PFSK-1 (cell line): ENCODE data around the gene PTCH1.

Experiments used
- FOXP2 ChIP-seq: optimal IDR thresholded peaks from 2 replicates; pipeline ENCODE3; 2011; ENCODE audit warnings: borderline replicate concordance, control low read depth, inconsistent platforms; ENCODE audit not compliant: insufficient read depth; ENCODE audit errors: extremely low read length, extremely low read depth
- POLR2AphosphoS5 ChIP-seq: IDR thresholded peaks from 2 replicates; pipeline ENCODE4 v1.6.1; 2012; ENCODE audit warnings: low read depth, mild to moderate bottlenecking, control low read depth, low read length, moderate library complexity
- SIN3A ChIP-seq: IDR thresholded peaks from 2 replicates; pipeline ENCODE4 v1.6.1; 2012; ENCODE audit warnings: mild to moderate bottlenecking, low read length, moderate library complexity, borderline replicate concordance; ENCODE audit not compliant: insufficient read depth
- TAF1 ChIP-seq: IDR thresholded peaks from 2 replicates; pipeline ENCODE4 v1.6.1; 2012; ENCODE audit warnings: low read length, control low read depth, borderline replicate concordance; ENCODE audit not compliant: insufficient read depth
- TF ChIP-seq, protein P1 (sequence below), 2 experiments: IDR thresholded peaks; 2 replicates each; pipeline versions ENCODE4 v1.6.1 to v1.8.0; 2011 to 2012; ENCODE audit warnings: low read depth in 2 of 2, low read length in 2 of 2, control low read depth in 1 of 2, inconsistent platforms in 1 of 2, mild to moderate bottlenecking in 1 of 2, moderate library complexity in 1 of 2; ENCODE audit not compliant: insufficient read depth in 1 of 2

PTCH1 gene

DNA sequence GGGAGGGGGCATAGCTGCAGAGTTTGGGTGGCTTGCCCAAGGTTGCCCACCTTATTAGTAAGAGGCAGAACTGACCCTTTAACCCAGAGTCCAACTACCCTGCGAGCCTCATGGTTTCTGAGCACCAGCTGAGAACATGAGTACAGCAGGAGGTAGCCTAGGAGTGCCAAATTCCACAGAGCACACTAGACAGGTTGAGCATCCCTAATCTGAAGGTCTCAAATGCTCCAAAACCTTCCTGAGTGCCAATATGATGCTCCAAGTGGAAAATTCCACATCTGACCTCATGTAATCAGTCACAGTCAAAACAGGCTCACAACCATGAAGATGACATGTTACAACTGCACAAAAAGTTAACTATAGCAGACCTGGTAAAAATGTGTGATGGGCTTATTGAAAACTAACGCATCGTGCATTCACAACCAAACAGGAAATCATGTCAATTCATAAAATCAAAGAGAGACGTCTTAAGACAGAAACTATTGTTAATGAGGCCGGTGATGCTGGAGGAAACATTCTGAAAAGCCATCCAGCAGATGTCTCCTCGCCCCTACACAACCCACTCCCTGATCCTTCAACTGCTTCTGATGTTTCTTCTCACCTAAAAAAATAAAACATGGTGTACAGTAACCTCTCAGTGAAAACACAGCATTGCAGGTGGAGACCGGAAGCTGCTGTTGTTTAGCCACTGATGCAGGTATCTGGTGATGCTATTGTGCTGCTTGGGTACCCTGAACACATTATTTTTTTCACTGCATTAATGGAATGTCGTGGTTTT, 25.0 kb downstream of the PTCH1 start:
- TF ChIP-seq FOXP2 (no peak), TAF1 (no peak), POLR2AphosphoS5 (no peak), SIN3A (no peak)
- TF ChIP-seq, protein P1, sequence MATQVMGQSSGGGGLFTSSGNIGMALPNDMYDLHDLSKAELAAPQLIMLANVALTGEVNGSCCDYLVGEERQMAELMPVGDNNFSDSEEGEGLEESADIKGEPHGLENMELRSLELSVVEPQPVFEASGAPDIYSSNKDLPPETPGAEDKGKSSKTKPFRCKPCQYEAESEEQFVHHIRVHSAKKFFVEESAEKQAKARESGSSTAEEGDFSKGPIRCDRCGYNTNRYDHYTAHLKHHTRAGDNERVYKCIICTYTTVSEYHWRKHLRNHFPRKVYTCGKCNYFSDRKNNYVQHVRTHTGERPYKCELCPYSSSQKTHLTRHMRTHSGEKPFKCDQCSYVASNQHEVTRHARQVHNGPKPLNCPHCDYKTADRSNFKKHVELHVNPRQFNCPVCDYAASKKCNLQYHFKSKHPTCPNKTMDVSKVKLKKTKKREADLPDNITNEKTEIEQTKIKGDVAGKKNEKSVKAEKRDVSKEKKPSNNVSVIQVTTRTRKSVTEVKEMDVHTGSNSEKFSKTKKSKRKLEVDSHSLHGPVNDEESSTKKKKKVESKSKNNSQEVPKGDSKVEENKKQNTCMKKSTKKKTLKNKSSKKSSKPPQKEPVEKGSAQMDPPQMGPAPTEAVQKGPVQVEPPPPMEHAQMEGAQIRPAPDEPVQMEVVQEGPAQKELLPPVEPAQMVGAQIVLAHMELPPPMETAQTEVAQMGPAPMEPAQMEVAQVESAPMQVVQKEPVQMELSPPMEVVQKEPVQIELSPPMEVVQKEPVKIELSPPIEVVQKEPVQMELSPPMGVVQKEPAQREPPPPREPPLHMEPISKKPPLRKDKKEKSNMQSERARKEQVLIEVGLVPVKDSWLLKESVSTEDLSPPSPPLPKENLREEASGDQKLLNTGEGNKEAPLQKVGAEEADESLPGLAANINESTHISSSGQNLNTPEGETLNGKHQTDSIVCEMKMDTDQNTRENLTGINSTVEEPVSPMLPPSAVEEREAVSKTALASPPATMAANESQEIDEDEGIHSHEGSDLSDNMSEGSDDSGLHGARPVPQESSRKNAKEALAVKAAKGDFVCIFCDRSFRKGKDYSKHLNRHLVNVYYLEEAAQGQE (IDR thresholded peaks at IDR 0.05; ENCODE audit: insufficient read depth in 1 of 2, low read depth in 2 of 2, low read length in 2 of 2) = no peak

DNA sequence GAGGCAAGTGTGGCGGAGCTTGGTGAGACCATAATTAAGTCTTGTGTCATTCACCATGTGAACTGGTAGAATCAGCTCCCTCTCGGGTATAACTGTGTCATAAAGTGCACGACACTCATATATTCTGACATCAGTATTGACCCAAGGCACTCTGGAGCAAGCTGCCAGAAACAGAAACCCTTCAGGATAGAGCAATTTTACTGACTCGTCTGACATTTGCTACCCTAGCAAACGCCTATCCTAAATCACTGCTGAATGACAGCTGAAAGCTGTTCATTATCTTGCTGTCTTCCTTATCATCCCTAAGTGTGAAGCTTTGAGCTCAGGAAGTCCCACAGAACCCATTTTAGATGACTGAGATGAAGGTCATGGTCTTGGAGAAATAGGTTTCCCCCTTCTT, 27.8 kb downstream of the PTCH1 start:
- TF ChIP-seq FOXP2 = no peak
- no peak for TF ChIP-seq SIN3A
- TF ChIP-seq TAF1 = no peak
- TF ChIP-seq, protein P1 (IDR thresholded peaks at IDR 0.05; ENCODE audit: insufficient read depth in 1 of 2, low read depth in 2 of 2, low read length in 2 of 2) = no peak
- TF ChIP-seq POLR2AphosphoS5 = no peak

- TF ChIP-seq TAF1 (no peak), SIN3A (no peak), FOXP2 (no peak), POLR2AphosphoS5 (no peak)
- TF ChIP-seq, protein P1 (IDR thresholded peaks at IDR 0.05; ENCODE audit: insufficient read depth in 1 of 2, low read depth in 2 of 2, low read length in 2 of 2) = no peak
Observed at GRCh38 chr9:95486318-95486717, 30.5 kb downstream of the PTCH1 start.

DNA sequence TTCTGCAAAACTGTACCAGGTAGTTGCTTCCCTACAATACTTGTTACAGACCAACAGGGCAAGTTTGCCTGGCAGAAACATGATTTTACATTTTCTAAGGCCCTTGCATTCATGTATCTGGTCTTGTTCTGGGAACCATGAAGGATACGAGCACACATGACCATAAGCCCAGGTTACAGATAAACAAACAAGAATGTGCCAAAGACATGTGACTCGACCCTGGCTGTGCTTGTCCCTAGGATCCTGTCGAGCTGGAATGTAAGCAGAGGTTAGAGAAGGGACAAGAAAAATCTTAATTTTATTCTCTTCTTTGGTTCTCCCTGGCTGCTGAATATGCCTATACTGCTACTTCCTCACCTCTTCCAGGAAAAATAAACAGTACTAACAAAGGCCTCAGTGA, 32.5 kb downstream of the PTCH1 start:
- no peak for TF ChIP-seq SIN3A

DNA sequence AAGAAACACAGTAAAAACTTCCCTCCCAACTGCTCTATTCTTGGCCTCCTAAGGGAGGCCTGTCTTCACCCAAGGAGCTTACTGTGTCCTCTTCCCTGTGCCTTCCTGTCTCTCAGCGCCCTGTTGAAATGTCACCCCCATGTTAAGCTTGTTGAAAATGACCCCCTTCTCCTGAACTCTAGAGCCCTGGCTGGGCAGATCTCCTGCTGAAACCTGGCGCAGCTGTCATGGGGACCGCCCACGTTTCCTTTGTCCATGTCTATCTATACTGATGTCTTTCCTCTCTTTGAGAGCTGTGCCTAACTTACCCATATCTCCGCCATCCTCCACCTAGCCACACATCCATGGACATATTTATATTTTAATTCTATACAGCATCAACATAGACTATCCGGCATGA, 33.3 kb downstream of the PTCH1 start:
- no peak for TF ChIP-seq SIN3A

GRCh38 chr9:95482621-95483020, 34.1 kb downstream of the PTCH1 start:
- no peak for TF ChIP-seq POLR2AphosphoS5
- no peak for TF ChIP-seq TAF1
- no peak for TF ChIP-seq SIN3A
- TF ChIP-seq, protein P1 (IDR thresholded peaks at IDR 0.05; ENCODE audit: insufficient read depth in 1 of 2, low read depth in 2 of 2, low read length in 2 of 2) = no peak
- no peak for TF ChIP-seq FOXP2
